GM19372 (cell line): ENCODE results near the gene CHMP4A.

Experiments
- ATAC-seq: cut with Tn5 transposase; IDR thresholded peaks from one replicate; pipeline ENCODE4 v1.9.1; 2021; ENCODE audit warnings: mild to moderate bottlenecking, low read depth, moderate library complexity; ENCODE audit not compliant: unreplicated experiment

Gene CHMP4A

DNA sequence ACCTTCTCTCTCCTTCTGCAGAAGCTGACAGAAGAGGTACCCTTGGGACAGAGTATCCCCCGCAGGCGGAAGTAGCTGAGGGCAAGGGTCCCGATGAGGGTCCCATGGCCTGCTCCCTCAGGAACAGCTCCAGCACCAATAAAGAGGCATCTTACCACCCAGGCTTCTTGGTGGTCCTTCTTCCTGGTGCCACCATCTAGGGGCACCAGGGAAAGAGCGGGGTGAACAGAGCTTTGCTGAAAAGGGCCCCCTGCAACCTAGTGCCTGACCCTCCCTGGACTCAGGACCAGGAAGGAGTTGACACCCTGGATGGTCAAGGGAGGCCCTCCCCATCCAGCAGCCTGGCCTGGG lies 52.8 kb downstream of the CHMP4A start:
- ATAC-seq = no peak

DNA sequence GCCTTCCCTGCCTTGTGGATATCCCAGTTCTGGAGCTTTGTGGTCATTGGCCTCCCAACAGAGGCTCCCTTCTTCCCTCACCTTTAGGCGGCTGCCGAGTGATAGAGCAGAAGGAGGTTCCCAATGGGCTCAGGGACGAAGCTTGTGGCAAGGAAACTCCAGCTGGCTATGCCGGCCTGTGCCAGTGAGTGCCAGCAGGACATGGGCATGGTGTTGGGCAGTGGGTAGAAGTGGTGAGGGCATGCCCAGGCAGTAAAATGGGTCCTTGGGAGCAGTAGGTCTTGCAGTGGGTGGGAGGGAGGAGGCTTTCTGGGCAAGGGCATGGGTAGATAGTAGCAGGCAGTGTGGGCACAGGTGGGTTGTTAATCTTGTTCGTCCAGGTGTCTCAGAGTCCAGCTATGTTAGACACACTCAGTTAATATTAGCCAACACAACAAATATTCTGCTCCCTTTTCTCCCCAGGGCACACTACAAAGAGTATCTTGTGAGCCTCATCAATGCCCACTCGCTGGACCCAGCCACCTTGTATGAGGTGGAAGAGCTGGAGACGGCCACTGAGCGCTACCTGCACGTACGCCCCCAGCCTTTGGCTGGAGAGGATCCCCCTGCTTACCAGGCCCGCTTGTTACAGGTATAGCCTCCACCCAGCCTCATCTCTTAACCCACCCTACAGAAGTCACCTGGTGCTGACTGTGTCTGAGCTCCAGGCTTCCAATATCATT lies 53.4 kb downstream of the CHMP4A start:
- ATAC-seq = no peak
